Glomerular visceral epithelial cell (primary cell): ENCODE results near the gene CADPS2.
"Not testable (repeated sequence)": the region's sequence is repeated elsewhere in the genome, so short reads cannot be mapped to it uniquely, and the experiment has no call there.

Experiments
- DNase-seq: peaks from one replicate; pipeline ENCODE4 v3.0.0-alpha.2; 2016; ENCODE audit errors: extremely low spot score

Gene CADPS2

GRCh38 chr7:122298618-122299017 is 587.6 kb downstream of the CADPS2 start:
- no peak for DNase-seq

GRCh38 chr7:122298131-122298530 is 588.1 kb downstream of the CADPS2 start:
- no peak for DNase-seq

- DNase-seq = no peak
These were observed 595.1 kb downstream of the CADPS2 start for GRCh38 chr7:122291189-122291588.

- DNase-seq = no peak
These were observed 595.8 kb downstream of the CADPS2 start for GRCh38 chr7:122290476-122290875.

- no peak for DNase-seq
These were observed 596.8 kb downstream of the CADPS2 start for GRCh38 chr7:122289426-122289825.

GRCh38 chr7:122284608-122285007 is 601.7 kb downstream of the CADPS2 start:
- DNase-seq = not testable (repeated sequence)

GRCh38 chr7:122273117-122273516 is 613.1 kb downstream of the CADPS2 start:
- no peak for DNase-seq

GRCh38 chr7:122269241-122269640 is 617.0 kb downstream of the CADPS2 start:
- DNase-seq = no peak
